Activated CD8-positive, alpha-beta memory T cell treated with anti-CD3 and anti-CD28 coated beads, Interleukin-2, amount 50 U/mL, for 4 hours (primary cell): ENCODE data around the gene RHOF.

Experiments
- DNase-seq: peaks from one replicate; pipeline ENCODE4 v3.0.0-alpha.2; 2020

RHOF gene

DNA sequence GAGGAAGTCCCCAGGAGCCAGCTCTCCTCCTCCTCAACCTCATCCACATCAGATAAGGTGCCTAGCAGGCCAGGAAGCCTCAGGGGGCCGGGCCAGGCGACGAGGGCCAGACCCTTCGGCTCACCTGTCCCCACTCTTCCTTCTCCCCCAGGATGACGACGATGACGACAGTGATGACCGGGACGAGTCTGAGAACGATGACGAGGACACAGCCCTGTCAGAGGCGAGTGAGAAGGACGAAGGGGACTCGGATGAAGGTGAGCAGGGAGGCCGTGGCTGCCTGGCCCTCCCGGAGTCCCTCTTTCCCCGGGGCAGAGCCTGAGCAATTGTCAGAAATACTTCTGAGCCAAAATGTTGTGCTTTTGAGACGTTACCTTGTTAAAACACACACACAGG lies 24.2 kb upstream of the RHOF start:
- no peak for DNase-seq

DNA sequence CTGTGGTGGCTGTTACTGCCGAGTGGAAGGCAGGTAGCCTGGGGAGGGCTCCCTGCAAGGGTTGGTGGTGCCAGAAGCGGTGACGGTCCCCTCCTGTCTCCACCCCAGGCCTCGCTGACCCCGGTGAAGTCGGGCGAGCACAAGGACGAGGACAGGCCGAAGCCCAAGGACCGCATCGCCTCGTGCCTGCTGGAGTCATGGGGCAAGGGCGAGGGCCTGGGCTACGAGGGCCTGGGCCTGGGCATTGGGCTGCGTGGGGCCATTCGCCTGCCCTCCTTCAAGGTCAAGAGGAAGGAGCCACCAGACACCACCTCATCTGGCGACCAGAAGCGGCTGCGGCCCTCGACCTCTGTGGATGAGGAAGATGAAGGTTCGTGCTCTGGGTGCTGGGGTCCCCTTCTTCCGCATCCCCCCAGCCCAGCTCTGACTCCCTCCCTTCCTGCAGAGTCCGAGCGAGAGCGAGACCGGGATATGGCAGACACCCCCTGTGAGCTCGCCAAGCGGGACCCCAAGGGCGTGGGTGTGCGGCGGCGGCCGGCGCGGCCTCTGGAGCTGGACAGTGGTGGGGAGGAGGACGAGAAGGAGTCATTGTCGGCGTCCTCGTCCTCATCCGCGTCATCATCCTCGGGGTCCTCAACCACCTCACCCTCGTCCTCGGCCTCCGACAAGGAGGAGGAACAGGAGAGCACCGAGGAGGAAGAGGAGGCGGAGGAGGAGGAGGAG lies 23.6 kb upstream of the RHOF start:
- DNase-seq, result no peak

DNA sequence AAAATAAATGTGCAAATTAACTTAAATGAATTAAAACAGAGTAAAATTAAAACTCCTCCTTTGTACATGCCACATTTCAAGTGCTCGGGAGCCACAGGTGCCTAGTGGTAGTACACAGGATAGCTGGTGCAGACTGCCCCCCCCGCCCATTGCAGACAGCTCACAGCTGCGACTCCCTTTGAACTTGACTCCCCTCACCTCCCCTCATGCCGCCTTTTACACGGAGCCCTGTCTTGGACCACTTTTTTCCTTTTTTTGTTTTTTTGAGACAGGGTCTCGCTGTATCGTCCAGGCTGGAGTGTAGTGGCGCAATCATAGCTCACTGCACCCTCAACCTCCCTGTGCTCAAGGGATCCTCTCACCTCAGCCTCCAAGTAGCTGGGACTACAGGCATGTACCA lies 21.8 kb upstream of the RHOF start:
- no peak for DNase-seq

GRCh38 chr12:121814429-121815119 lies 21.1 kb upstream of the RHOF start:
- no peak for DNase-seq

- no peak for DNase-seq
Observed at GRCh38 chr12:121813951-121814350, 20.5 kb upstream of the RHOF start.

DNA sequence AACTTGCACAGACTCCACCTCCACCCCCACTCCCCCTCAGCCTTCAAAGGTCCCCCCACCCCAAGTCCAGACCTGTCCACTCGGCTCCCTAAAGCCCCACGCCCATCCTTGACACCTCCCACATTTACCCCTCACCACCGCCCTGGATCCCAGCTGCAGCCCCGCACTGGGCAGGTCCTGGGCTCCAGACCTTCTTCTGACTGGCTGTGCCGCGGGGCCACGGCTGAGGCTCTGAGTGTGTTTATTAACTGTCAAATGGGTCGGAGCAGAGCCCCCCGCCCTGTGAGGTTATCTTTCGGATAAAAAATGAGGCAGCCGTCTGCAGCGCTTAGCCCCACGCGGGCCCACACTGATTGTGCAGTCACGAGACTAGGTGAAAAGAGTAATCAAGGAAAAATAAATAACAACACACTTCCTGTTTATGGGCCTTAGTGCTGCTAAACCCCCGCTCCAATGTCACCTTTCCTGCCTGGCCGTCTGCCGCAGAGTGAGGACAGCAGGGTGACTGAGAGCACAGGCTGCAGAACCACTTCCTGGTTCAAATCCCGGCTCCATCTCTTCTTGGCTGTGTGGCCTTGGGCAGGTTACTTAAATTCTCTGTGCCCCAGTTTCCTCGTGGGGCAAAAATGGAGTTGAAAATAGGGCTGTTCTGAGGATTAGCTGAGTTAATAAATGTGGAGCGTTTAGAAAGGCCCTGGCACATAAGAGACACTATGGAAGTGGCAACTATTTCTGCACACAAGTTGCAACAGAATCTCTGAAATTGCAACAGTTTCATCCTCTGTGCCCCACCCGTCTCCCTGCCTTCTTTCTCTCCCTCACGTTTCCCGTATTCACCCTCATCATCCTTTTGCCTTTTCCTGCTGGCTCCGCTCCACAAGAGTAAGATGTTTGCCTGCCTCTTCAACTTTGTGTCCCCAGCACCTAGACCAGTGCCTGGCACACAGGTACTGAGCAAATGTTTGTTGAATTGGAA lies 19.7 kb upstream of the RHOF start:
- no peak for DNase-seq

GRCh38 chr12:121812320-121812871 lies 18.9 kb upstream of the RHOF start:
- DNase-seq, result no peak

DNA sequence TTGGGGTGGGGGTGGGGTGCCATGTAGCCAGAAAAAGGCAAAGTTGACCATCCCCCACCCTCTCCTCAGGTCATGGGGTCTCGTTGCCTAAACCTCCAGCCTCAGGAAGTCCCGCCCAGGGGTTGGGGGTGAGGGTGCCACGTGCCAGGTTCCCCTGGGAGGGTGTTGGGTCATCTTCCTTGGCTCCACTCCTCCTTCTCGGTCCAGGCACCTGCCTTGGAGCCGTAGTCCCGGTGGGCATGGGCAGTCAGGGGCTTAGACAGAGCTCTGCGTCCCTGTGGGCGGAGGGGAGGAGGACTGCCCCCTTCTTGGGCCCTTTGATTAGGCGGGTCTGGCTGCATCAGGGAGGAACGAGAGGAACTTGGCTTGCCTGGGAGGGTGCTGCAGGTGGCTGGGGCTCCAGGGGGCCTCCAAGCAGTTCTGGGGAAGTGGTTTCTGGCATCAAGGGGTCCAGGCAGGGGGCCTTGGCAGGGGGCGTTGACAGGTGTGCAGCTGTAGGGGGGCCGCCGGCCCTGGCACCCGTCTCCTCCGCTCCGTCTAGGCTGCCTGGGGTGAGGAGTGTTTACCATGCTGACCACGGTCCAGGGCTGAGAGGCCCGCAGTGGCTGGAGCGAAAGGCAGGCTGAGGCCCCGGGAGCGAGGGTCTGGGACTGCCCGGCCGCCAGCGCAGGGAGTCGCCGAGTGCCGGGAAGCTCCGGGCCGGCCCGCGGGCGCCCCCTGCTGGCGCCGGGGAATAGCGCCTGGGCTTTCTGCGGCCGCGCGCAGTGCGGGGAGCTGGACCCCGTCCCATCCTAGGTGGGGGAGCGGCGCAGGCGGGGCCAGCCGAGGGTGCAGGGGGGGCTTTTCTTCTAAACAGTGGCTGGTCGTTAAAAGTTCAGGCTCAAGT lies 18.2 kb upstream of the RHOF start:
- DNase-seq, result peak; percentile 73

- no peak for DNase-seq
Observed at GRCh38 chr12:121810833-121811433, 17.4 kb upstream of the RHOF start.

- no peak for DNase-seq
Observed at GRCh38 chr12:121810234-121810817, 16.8 kb upstream of the RHOF start.

GRCh38 chr12:121809712-121810116 lies 16.2 kb upstream of the RHOF start:
- no peak for DNase-seq

DNA sequence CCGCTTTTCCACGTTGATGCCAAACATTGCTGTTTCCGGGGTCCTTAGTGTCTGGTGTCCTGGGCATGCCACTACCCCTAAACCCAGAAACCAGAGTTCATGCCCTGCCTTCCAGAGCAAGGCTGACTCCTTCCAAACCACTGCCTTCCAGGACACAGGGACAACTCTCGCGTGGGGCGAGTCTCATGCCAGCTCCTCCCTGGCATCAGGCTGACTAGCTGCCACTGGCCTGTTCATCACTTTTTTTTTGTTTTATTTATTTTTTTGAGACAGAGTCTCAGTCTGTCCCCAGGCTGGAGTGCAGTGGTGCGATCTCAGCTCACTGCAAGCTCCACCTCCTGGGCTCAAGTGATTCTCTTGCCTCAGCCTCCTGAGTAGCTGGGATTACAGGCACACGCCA lies 15.1 kb upstream of the RHOF start:
- DNase-seq, result no peak

DNA sequence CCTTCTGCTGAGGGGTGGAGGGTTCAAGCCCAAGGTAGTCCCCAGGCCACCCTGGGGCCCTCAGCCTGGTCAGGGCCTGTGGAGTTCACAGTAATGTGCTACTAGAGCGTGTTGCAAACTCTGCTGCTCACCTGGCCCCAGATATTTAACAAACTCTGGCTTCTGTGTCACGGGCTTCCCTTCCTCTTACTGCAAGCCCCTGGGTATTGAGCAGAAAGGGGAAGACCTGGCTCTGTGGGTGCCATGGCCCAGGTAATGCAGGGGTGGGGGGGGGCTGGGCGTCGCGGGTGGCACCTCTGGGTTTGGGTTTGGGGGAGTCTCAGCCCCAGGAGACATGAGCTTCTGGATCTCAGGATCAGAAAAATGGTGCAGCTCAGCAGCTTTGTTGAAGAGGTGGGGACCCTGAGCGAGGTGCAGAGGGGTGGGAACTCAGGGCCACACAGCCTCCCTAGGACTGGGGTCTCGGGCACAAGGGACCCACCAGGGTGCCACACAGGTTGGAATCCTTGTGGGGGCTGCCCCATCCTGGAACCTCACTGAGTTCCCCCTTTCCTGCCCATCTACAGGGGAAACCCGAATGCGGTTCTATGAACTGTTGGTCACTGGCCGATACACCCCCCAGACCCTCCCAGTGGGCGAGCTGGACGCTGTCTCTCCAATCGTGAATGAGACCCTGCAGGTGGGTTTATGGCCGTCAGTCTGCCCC lies 14.3 kb upstream of the RHOF start:
- no peak for DNase-seq

- DNase-seq, result no peak
Observed at GRCh38 chr12:121806546-121807423, 13.3 kb upstream of the RHOF start.

DNA sequence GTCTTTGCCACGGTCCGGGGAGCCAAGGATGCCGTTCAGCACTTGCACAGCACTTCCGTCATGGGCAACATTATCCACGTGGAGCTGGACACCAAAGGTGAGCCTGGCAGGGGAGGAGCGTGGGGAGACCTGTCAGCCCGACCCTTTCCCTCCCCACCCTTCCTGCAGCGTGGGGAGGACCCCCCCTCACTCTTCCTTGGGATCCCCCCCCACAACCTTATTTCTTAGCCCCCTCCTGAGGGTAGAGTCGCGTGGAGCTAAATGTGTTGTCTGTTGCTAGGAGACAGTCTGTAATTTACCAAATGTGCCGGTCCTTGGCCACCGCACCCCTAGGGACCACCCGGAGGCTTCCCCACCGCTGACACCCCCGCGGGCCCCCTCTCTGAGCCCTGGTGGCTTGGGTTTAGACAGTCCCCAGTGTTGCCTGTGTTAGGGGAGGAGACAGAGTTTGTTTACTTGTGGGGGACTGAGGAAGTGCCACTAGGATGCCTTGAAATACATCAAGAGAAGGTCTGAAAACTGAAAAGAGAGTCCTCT lies 12.6 kb upstream of the RHOF start:
- no peak for DNase-seq

DNA sequence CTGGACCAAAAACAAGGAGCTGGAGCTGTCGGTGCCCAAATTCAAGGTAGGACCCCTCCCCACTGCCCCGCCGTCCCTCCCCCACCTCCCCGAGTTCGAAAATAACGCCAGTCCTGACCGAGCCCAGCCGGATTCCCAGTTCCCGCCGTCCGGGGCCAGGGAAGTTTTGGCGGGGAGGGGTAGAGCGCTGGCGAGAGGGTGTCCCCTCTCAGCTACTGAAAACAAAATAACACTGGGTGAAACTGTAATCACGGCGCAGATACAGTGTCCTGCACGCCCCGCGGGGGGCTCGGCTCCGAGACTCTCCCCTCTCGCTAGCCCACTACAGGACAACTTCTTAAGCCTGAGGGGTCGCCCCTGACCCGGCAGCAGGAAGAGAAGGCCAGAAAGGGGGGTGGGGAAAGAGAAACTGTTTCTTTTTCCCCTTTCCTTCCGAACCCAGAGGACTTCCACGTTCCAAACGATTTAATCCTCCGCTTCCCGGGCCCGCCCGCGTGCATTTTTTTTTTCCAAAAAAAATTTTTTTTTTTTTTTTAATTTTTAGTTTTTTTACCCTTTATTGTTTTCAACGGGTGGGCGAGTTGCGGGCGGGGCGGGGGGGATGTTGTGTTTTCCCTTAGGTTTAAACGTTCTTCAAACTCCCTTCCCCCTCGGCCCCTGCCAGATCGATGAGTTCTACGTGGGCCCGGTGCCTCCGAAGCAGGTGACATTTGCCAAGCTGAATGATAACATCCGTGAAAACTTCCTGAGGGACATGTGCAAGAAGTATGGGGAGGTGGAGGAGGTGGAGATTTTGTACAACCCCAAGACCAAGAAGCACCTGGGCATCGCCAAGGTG lies 11.9 kb upstream of the RHOF start:
- no peak for DNase-seq

- DNase-seq, result peak; percentile 71
Observed at GRCh38 chr12:121804417-121805111, 11.1 kb upstream of the RHOF start.
